NCI-H146 treated with DMSO at 0.1 percent for 48 hours (cell line): ENCODE results near the gene BCAR1.
A peak's percentile ranks its signal among the peaks of the same experiment; 100 is the strongest.
"Not testable (repeated sequence)": the region's sequence is repeated elsewhere in the genome, so short reads cannot be mapped to it uniquely, and the experiment has no call there.

Experiments
- DNase-seq: peaks from one replicate; lab custom pipeline; 2025; ENCODE audit not compliant: unreplicated experiment; lab: John Stamatoyannopoulos, UW

The BCAR1 gene

GRCh38 chr16:75251280-75252048, at the start of gene BCAR1:
Gene BCAR1, minus strand, starts transcription at chr16:75251624. Its CDS starts 142 bp downstream, at chr16:75251482.
- DNase-seq: peak; percentile 45

- DNase-seq: no peak
These were observed 46.8 kb upstream of the BCAR1 start for GRCh38 chr16:75298267-75298666.

GRCh38 chr16:75296606-75297005, 45.2 kb upstream of the BCAR1 start:
- no peak for DNase-seq

- DNase-seq: no peak
These were observed 43.5 kb upstream of the BCAR1 start for GRCh38 chr16:75294773-75295459.

GRCh38 chr16:75293772-75294171, 42.3 kb upstream of the BCAR1 start:
- no peak for DNase-seq

GRCh38 chr16:75293173-75293572, 41.7 kb upstream of the BCAR1 start:
- no peak for DNase-seq

- DNase-seq: no peak
These were observed 41.3 kb upstream of the BCAR1 start for GRCh38 chr16:75292691-75293090.

GRCh38 chr16:75289189-75289588, 37.8 kb upstream of the BCAR1 start:
- no peak for DNase-seq

- no peak for DNase-seq
These were observed 37.2 kb upstream of the BCAR1 start for GRCh38 chr16:75288596-75289120.

GRCh38 chr16:75288181-75288580, 36.8 kb upstream of the BCAR1 start:
- no peak for DNase-seq

GRCh38 chr16:75287708-75288107, 36.3 kb upstream of the BCAR1 start:
- DNase-seq: no peak

GRCh38 chr16:75286389-75286788, 35.0 kb upstream of the BCAR1 start:
- DNase-seq: no peak

- DNase-seq: no peak
These were observed 31.2 kb upstream of the BCAR1 start for GRCh38 chr16:75282466-75283281.

- no peak for DNase-seq
These were observed 30.4 kb upstream of the BCAR1 start for GRCh38 chr16:75281826-75282225.

- DNase-seq: not testable (repeated sequence)
These were observed 29.6 kb upstream of the BCAR1 start for GRCh38 chr16:75281009-75281408.

- no peak for DNase-seq
These were observed 28.9 kb upstream of the BCAR1 start for GRCh38 chr16:75280331-75280804.

GRCh38 chr16:75279305-75279704, 27.9 kb upstream of the BCAR1 start:
- no peak for DNase-seq

- DNase-seq: no peak
These were observed 21.9 kb upstream of the BCAR1 start for GRCh38 chr16:75273054-75273925.

GRCh38 chr16:75272629-75273028, 21.2 kb upstream of the BCAR1 start:
- not testable (repeated sequence) for DNase-seq

GRCh38 chr16:75272097-75272551, 20.7 kb upstream of the BCAR1 start:
- no peak for DNase-seq
